Panc1 (cell line): Measurements from ENCODE around the gene VWDE.

Source experiments
- SIN3A ChIP-seq: IDR thresholded peaks from 2 replicates; pipeline ENCODE4 v1.6.1; 2012; ENCODE audit warnings: low read depth, mild to moderate bottlenecking, low read length, moderate library complexity, borderline replicate concordance; ENCODE audit not compliant: insufficient read depth
- TF ChIP-seq, protein P1 (sequence below): fragments of 450-650 bp; IDR thresholded peaks from 2 replicates; pipeline ENCODE4 v1.5.1; 2017; ENCODE audit warnings: mild to moderate bottlenecking

DNA sequence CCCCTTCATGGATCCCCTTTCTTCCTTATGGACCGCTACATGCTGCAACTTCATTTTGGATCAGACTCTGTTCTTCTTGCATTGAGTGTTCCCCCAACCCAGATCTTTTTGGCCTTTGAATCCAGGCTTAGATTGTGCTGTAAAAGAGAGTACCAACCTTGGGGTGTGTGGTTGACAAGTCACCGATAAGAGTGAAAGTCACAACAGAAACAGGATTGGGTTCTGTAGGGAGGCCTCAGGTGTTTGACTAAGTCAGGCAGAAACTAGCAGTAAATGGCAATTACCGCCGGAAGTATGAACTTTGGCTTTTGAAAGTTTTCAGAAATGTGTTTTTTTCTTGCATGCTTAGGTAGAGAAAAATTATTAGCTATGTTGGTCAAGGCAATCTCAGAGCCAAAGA lies 103.2 kb downstream of the VWDE start:
- TF ChIP-seq, protein P1, sequence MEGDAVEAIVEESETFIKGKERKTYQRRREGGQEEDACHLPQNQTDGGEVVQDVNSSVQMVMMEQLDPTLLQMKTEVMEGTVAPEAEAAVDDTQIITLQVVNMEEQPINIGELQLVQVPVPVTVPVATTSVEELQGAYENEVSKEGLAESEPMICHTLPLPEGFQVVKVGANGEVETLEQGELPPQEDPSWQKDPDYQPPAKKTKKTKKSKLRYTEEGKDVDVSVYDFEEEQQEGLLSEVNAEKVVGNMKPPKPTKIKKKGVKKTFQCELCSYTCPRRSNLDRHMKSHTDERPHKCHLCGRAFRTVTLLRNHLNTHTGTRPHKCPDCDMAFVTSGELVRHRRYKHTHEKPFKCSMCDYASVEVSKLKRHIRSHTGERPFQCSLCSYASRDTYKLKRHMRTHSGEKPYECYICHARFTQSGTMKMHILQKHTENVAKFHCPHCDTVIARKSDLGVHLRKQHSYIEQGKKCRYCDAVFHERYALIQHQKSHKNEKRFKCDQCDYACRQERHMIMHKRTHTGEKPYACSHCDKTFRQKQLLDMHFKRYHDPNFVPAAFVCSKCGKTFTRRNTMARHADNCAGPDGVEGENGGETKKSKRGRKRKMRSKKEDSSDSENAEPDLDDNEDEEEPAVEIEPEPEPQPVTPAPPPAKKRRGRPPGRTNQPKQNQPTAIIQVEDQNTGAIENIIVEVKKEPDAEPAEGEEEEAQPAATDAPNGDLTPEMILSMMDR: no peak
- no peak for TF ChIP-seq SIN3A
